ENCODE measurements around the gene PIGU. TPM values are rescaled to one million over a fixed set of nuclear protein-coding genes. Genes with fewer than 3 reads are reported as not detected.

PIGU gene
- total RNA-seq, 1 experiment from 2014 or later = 24.4 TPM

GRCh38 chr20:34549291-34549928, 127.5 kb downstream of the PIGU start:
- no peaks in the 10 kb centered on the region for H3K36me3 ChIP-seq
- no peak overlapping the region for H3K27ac ChIP-seq
- H3K27me3 ChIP-seq (replicated peaks) = no peaks in the 10 kb centered on the region
- DNase-seq (ENCODE audit: low read depth in 1 of 2, low spot score in 2 of 2) = no peak
- no peak overlapping the region for H3K4me3 ChIP-seq
- H3K9me3 ChIP-seq (replicated peaks) = no peaks in the 10 kb centered on the region
- peaks cover 9% of the 10 kb centered on the region; the same call in 1 of the 2 replicates for H3K4me1 ChIP-seq (replicated peaks)

GRCh38 chr20:34547844-34548613, 128.9 kb downstream of the PIGU start:
- Histone ChIP-seq H3K27ac (no peak overlapping the region), H3K27me3 (replicated peaks) (no peaks in the 10 kb centered on the region)
- DNase-seq (ENCODE audit: low read depth in 1 of 2, low spot score in 2 of 2) = no peak

GRCh38 chr20:34546751-34547181, 130.1 kb downstream of the PIGU start:
- DNase-seq (ENCODE audit: low read depth in 1 of 2, low spot score in 2 of 2) = no peak
- no peak overlapping the region for H3K4me3 ChIP-seq
- H3K36me3 ChIP-seq = peaks cover 8% of the 10 kb centered on the region
- no peaks in the 10 kb centered on the region for H3K27me3 ChIP-seq (replicated peaks)
- no peak overlapping the region for H3K27ac ChIP-seq
- H3K4me1 ChIP-seq (replicated peaks) = no peaks in the 10 kb centered on the region
- H3K9me3 ChIP-seq (replicated peaks) = no peaks in the 10 kb centered on the region

More at GRCh38 chr20:34547844-34548613, 128.9 kb downstream of the PIGU start:
- H3K9me3 ChIP-seq (replicated peaks) = no peaks in the 10 kb centered on the region
- no peaks in the 10 kb centered on the region for H3K4me1 ChIP-seq (replicated peaks)
- no peak overlapping the region for H3K4me3 ChIP-seq
- H3K36me3 ChIP-seq = no peaks in the 10 kb centered on the region; the same call in none of the 2 replicates

- Histone ChIP-seq H3K36me3 (peaks cover 33% of the 10 kb centered on the region), H3K4me3 (no peak overlapping the region), H3K27ac (no peak overlapping the region), H3K4me1 (replicated peaks) (no peaks in the 10 kb centered on the region), H3K9me3 (replicated peaks) (no peaks in the 10 kb centered on the region), H3K27me3 (replicated peaks) (no peaks in the 10 kb centered on the region)
- no peak for DNase-seq (ENCODE audit: low read depth in 1 of 2, low spot score in 2 of 2)
Observed at GRCh38 chr20:34544109-34544796, 132.6 kb downstream of the PIGU start.

GRCh38 chr20:34543463-34544056, 133.3 kb downstream of the PIGU start:
- no peak for DNase-seq (ENCODE audit: low read depth in 1 of 2, low spot score in 2 of 2)
- no peaks in the 10 kb centered on the region for H3K9me3 ChIP-seq (replicated peaks)

GRCh38 chr20:34542439-34542838, 134.5 kb downstream of the PIGU start:
- Histone ChIP-seq H3K27ac (no peak overlapping the region), H3K9me3 (replicated peaks) (no peaks in the 10 kb centered on the region), H3K36me3 (peaks cover 48% of the 10 kb centered on the region), H3K4me1 (replicated peaks) (no peaks in the 10 kb centered on the region), H3K27me3 (replicated peaks) (no peaks in the 10 kb centered on the region), H3K4me3 (no peak overlapping the region)
- no peak for DNase-seq (ENCODE audit: low read depth in 1 of 2, low spot score in 2 of 2)

More at GRCh38 chr20:34543463-34544056, 133.3 kb downstream of the PIGU start:
- Histone ChIP-seq H3K27me3 (replicated peaks) (no peaks in the 10 kb centered on the region), H3K4me3 (no peak overlapping the region), H3K27ac (no peak overlapping the region), H3K36me3 (peaks cover 40% of the 10 kb centered on the region), H3K4me1 (replicated peaks) (no peaks in the 10 kb centered on the region)

GRCh38 chr20:34541917-34542316, 135.0 kb downstream of the PIGU start:
- Histone ChIP-seq H3K9me3 (replicated peaks) (no peaks in the 10 kb centered on the region), H3K27me3 (replicated peaks) (no peaks in the 10 kb centered on the region), H3K4me3 (no peak overlapping the region), H3K4me1 (replicated peaks) (no peaks in the 10 kb centered on the region), H3K27ac (no peak overlapping the region), H3K36me3 (peaks cover 53% of the 10 kb centered on the region)
- DNase-seq (ENCODE audit: low read depth in 1 of 2, low spot score in 2 of 2) = no peak

- no peak overlapping the region for H3K27ac ChIP-seq
- H3K4me3 ChIP-seq = no peak overlapping the region
- no peak for DNase-seq (ENCODE audit: low read depth in 1 of 2, low spot score in 2 of 2)
- H3K4me1 ChIP-seq (replicated peaks) = no peaks in the 10 kb centered on the region
- H3K9me3 ChIP-seq (replicated peaks) = no peaks in the 10 kb centered on the region
- H3K36me3 ChIP-seq = peaks cover 57% of the 10 kb centered on the region
- H3K27me3 ChIP-seq (replicated peaks) = no peaks in the 10 kb centered on the region
Observed at GRCh38 chr20:34541264-34541901, 135.5 kb downstream of the PIGU start.

GRCh38 chr20:34540596-34541263, 136.2 kb downstream of the PIGU start:
- Histone ChIP-seq H3K27ac (no peak overlapping the region), H3K4me1 (replicated peaks) (no peaks in the 10 kb centered on the region), H3K27me3 (replicated peaks) (no peaks in the 10 kb centered on the region), H3K36me3 (peaks cover 64% of the 10 kb centered on the region), H3K4me3 (no peak overlapping the region), H3K9me3 (replicated peaks) (no peaks in the 10 kb centered on the region)
- DNase-seq (ENCODE audit: low read depth in 1 of 2, low spot score in 2 of 2) = no peak

- no peak overlapping the region for H3K27ac ChIP-seq
- no peaks in the 10 kb centered on the region for H3K27me3 ChIP-seq (replicated peaks)
- no peaks in the 10 kb centered on the region for H3K9me3 ChIP-seq (replicated peaks)
- H3K4me3 ChIP-seq = no peak overlapping the region
- DNase-seq (ENCODE audit: low read depth in 1 of 2, low spot score in 2 of 2) = no peak
- peaks cover 73% of the 10 kb centered on the region for H3K36me3 ChIP-seq
- no peaks in the 10 kb centered on the region for H3K4me1 ChIP-seq (replicated peaks)
Observed at GRCh38 chr20:34539756-34540155, 137.1 kb downstream of the PIGU start.

- no peaks in the 10 kb centered on the region for H3K27me3 ChIP-seq (replicated peaks)
- no peaks in the 10 kb centered on the region for H3K9me3 ChIP-seq (replicated peaks)
- H3K4me1 ChIP-seq (replicated peaks) = no peaks in the 10 kb centered on the region
- peaks cover 84% of the 10 kb centered on the region for H3K36me3 ChIP-seq
- DNase-seq (ENCODE audit: low read depth in 1 of 2, low spot score in 2 of 2) = no peak
- no peak overlapping the region for H3K4me3 ChIP-seq
- no peak overlapping the region for H3K27ac ChIP-seq
Observed at GRCh38 chr20:34538671-34539123, 138.2 kb downstream of the PIGU start.

- Histone ChIP-seq H3K27ac (no peak overlapping the region), H3K27me3 (replicated peaks) (no peaks in the 10 kb centered on the region), H3K9me3 (replicated peaks) (no peaks in the 10 kb centered on the region), H3K4me3 (no peak overlapping the region), H3K36me3 (peaks cover 94% of the 10 kb centered on the region), H3K4me1 (replicated peaks) (peaks cover 4% of the 10 kb centered on the region)
- no peak for DNase-seq (ENCODE audit: low read depth in 1 of 2, low spot score in 2 of 2)
Observed at GRCh38 chr20:34537651-34538050, 139.2 kb downstream of the PIGU start.

Measured in SJSA1 (cell line).